Measurements from ENCODE around the gene CSNK1A1.

- no peak for TF ChIP-seq CTCF (IDR thresholded peaks at IDR 0.05; ENCODE audit: poor library complexity, severe bottlenecking)
- TF ChIP-seq EZH2 (IDR thresholded peaks at IDR 0.05; ENCODE audit: borderline replicate concordance, insufficient read depth, low read length, poor library complexity, severe bottlenecking), result no peak
- no peak for TF ChIP-seq REST (IDR thresholded peaks at IDR 0.05; ENCODE audit: borderline replicate concordance)
- TF ChIP-seq MXI1 (conservative IDR thresholded peaks at IDR 0.05; ENCODE audit: poor library complexity, severe bottlenecking), result no peak
- no peak for TF ChIP-seq POLR2AphosphoS5 (IDR thresholded peaks at IDR 0.05)
- TF ChIP-seq EP300 (conservative IDR thresholded peaks at IDR 0.05; ENCODE audit: poor library complexity, severe bottlenecking), result no peak
- TF ChIP-seq TAF1 (IDR thresholded peaks at IDR 0.05; ENCODE audit: low read depth), result no peak
- no peak for TF ChIP-seq RAD21 (conservative IDR thresholded peaks at IDR 0.05)
Observed at GRCh38 chr5:149594206-149594895, 43.1 kb upstream of the CSNK1A1 start.
